Epithelial cell of proximal tubule (primary cell): ENCODE results near the gene COL4A1. TPM values are rescaled to one million over a fixed set of nuclear protein-coding genes. Genes with fewer than 3 reads are reported as not detected.

Source experiments
- DNase-seq: peaks from one replicate; pipeline ENCODE4 v3.0.0-alpha.2; 2011; ENCODE audit warnings: low read depth
- H3K4me3 ChIP-seq: 2 replicates; pipeline ENCODE4 v1.5.1; 2011; ENCODE audit warnings: low read depth, mild to moderate bottlenecking, low read length
- total RNA-seq: library from RNA; depleted of rRNA; stranded (reverse); fragments of >200 nt; gene quantifications from 2 replicates; pipeline ENCODE4 v1.2.3, GENCODE V29; 2015
- TF ChIP-seq, protein P1 (sequence below): conservative IDR thresholded peaks from 2 replicates; pipeline ENCODE4 v1.5.1; 2012; ENCODE audit warnings: low read depth, mild to moderate bottlenecking, low read length

The COL4A1 gene
- total RNA-seq, 1 donor from 2014 or later = 547 TPM

DNA sequence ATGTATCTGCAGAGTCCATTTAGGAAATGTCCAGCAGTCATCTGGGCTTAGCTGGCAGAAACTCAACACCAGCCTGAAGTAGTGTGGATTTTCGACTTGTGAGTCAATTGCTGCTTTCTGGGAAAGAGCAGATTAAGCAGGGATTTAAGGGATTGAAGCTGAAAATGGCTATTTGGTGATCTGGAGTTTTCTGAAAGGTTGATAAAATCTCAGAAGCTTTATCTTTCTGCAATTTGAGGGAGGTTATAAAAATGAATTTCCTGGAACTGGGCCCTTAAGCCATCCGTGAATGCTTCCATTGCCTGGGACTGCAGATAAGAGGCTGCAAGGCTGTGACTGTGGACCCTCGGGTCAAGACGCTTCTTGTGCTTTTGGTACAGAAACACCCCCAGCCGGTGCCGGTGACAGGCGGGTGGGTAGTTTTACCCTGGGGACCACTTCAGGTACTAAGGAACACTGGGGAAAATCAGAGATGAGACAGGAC is 61.5 kb downstream of the COL4A1 start:
- TF ChIP-seq, protein P1, sequence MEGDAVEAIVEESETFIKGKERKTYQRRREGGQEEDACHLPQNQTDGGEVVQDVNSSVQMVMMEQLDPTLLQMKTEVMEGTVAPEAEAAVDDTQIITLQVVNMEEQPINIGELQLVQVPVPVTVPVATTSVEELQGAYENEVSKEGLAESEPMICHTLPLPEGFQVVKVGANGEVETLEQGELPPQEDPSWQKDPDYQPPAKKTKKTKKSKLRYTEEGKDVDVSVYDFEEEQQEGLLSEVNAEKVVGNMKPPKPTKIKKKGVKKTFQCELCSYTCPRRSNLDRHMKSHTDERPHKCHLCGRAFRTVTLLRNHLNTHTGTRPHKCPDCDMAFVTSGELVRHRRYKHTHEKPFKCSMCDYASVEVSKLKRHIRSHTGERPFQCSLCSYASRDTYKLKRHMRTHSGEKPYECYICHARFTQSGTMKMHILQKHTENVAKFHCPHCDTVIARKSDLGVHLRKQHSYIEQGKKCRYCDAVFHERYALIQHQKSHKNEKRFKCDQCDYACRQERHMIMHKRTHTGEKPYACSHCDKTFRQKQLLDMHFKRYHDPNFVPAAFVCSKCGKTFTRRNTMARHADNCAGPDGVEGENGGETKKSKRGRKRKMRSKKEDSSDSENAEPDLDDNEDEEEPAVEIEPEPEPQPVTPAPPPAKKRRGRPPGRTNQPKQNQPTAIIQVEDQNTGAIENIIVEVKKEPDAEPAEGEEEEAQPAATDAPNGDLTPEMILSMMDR = no peak
- DNase-seq = no peak
- no peak overlapping the region for H3K4me3 ChIP-seq

DNA sequence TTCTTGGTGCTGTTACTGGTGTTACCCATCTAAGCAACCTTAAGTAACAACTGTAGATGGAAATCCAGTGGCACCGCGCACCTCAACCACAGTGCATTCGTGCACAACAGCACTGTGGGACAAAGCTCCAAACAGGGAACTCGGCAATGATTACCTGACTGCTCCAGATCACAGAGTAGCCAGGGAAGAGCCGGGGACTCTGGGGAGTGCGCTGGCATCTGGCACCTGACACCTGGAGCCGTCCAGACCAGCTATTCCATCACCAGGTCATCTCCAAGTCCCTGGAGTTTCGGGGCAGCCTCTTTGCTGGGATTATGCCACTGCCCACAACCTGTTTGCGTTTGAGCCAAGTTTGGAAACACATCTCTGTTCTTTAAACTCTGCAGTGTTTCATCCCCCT is 62.0 kb downstream of the COL4A1 start:
- no peak for DNase-seq
- H3K4me3 ChIP-seq = no peak overlapping the region
- TF ChIP-seq, protein P1 = no peak

- TF ChIP-seq, protein P1 = no peak
- DNase-seq = no peak
- H3K4me3 ChIP-seq = no peak overlapping the region
These were observed 62.7 kb downstream of the COL4A1 start for GRCh38 chr13:110244071-110244830.

DNA sequence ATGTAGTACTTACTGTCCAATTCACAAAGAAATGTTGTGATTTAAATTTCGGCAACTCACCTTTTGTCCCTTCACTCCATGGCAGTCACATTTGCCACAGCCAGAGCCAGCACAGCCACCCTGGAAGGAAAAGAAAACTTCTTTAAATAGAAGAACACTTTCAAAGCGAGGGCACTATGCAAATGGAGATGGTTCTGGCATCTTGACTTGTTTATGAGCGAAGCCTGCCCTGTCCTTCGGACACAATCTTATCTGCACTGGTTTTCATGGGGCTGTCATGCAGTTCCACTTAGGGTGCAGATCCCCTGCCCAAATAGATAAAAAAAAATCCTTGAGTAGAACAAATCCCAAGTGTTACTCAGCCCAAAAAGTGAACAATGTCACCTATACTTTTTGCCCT is 64.3 kb downstream of the COL4A1 start:
- TF ChIP-seq, protein P1 = no peak
- H3K4me3 ChIP-seq = no peak overlapping the region
- DNase-seq = no peak

DNA sequence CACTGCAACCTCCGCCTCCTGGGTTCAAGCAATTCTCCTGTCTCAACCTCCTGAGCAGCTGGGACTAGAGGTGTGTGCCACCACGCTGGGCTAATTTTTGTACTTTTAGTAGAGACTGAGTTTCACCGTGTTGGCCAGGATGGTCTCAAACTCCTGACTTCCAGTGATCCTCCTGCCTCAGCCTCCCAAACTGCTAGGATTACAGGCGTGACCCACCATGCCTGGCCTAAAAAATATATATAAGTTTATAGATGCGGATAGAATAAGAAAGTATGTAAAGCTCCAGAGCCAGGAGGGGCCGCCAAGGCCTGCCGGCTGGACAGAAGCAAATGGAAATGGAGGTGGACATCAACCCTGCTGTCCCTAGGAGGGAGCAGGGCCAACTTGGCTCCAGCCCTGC is 66.0 kb downstream of the COL4A1 start:
- H3K4me3 ChIP-seq = no peak overlapping the region
- no peak for DNase-seq
- TF ChIP-seq, protein P1 = no peak

DNA sequence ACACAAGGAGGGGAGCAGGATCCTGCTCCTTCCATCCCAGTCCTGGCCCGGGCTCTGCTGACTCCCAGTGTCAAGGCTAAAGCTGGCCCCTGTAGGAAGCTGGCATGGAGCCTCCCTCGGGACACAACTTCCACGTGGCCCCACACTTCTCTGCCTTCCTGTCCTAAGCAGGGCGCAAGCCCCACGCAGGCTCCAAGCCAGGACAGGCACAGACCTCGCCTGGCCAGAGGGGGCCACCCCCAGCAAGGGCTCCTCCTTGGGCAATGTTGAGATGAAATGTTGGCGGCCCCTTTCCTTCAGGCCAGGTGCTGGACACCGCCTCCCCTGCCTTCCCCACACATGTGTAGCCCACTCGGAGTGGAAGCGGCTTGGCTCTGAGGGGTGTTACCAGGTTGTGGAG is 66.6 kb downstream of the COL4A1 start:
- DNase-seq = no peak
- H3K4me3 ChIP-seq = no peak overlapping the region
- TF ChIP-seq, protein P1 = no peak
